GM23248 (cell line): Measurements from ENCODE around the gene RPP25.

Experiments used
- EZH2 ChIP-seq: fragments of 200-600 bp; sonication (generic); IDR thresholded peaks from 2 replicates; pipeline ENCODE4 v1.6.1; 2018; ENCODE audit warnings: antibody characterized with exemption, mild to moderate bottlenecking; ENCODE audit not compliant: insufficient read depth, poor library complexity, severe bottlenecking
- EZH2phosphoT487 ChIP-seq: fragments of 200-600 bp; sonication (generic); IDR thresholded peaks from 2 replicates; pipeline ENCODE4 v1.6.1; 2018; ENCODE audit warnings: antibody characterized with exemption, moderate library complexity, mild to moderate bottlenecking, low read depth; ENCODE audit not compliant: insufficient read depth

GRCh38 chr15:74978503-74978902, 21.9 kb upstream of the RPP25 start:
- TF ChIP-seq EZH2 (no peak), EZH2phosphoT487 (no peak)
